Activated CD4-positive, alpha-beta T cell treated with anti-CD3 and anti-CD28 coated beads, Interleukin-10, Interleukin-2, amounts not matched to agents 100 ng/mL and 50 ng/mL, durations not matched to agents 16 hours and 8 hours (primary cell): ENCODE results near the gene EIF2AK3.
"Not testable (repeated sequence)": the region's sequence is repeated elsewhere in the genome, so short reads cannot be mapped to it uniquely, and the experiment has no call there.

Experiments used
- DNase-seq: peaks from one replicate; pipeline ENCODE4 v3.0.0-alpha.2; 2020

The EIF2AK3 gene

DNA sequence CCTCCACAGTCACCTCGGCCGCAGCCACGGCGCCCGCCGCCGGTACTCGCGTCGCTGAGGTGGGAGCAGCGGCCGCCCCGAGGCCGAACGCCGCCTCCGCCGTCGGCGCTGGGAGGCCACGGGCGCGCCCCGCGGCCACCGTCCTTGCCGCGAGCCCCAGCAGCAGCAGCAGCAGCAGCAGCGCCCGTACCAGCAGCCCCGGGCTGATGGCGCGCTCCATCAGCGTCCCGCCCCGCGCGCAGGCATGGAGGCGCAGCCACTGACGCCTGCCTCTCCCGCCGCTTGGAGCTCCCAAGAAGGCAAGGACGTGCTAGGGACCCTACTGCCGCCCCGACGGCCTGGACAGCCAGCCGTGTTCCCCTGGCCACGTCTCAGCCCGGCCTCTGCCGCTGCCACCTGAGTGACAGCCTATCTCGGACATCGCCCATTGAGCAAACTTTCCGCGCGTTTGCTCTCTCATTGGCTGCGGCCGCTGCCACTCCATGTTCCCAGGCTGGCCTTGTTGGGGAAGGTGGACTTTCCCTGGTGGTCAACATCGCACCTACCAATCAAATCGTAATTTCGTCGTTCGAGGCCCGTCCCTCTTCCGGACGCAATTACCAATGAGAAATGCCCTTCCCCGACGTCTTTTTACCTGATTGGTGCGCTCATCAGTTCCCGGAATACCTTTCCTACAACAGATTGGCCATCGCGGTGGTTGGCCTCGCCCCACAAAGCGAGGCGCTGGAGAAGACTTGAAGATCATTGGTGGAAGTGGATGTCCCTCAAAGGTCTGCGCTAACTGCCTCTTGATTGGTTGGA, at the start of gene EIF2AK3:
EIF2AK3 (minus strand) TSS at position 410 of the 801 bp plus-strand sequence; CDS start at position 220, 190 bp downstream.
- peak; percentile 99 for DNase-seq

DNA sequence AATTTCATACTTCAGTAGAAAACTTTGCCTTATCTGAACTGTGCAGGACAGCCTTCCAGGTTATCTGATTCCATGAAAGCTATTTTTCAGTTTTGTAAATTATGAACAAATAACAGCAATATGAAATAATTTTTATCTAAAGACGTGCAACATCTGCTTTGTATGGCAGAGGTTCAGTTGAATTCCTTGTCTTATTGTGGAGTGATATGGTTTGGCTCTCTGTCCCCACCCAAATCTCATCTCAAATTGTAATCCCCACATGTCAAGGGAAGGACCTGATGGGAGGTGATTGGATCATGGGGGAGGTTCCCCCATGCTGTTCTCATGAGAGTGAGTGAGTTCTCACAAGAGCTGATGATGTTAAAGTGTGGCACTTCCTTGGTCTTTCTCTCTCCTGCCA, 46.1 kb upstream of the EIF2AK3 start:
- DNase-seq: no peak

DNA sequence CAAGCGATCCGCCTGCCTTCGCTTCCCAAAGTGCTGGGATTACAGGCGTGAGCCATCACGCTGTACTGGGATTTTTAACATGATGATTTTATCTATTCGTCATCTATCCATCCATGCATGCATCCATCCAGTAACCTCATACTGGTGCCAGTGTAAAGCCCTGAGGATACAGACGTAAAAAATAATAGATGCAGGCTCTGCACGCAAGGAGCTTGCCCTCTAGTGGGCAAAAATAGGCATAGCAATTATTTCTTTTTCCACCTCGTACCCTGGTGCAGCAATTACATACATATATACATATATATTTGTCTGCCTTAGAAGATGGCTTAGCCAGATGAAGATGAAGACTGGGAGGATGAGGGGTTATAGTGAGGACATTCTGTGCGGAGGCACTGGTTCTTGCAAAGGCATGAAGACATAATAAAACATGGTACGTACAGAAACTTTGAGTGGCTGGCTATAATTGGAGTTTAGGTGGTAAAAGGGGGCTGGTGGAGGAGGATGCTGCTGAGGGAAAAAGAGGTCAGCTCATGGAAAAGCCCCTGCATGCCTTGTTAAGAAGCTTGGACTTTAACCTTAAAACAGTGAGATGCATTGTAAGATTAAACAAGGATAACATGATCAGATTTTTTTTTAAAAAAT, 44.6 kb upstream of the EIF2AK3 start:
- DNase-seq: peak; percentile 56

- peak; percentile 49 for DNase-seq
Measured at GRCh38 chr2:88669482-88670214, 42.4 kb upstream of the EIF2AK3 start.

DNA sequence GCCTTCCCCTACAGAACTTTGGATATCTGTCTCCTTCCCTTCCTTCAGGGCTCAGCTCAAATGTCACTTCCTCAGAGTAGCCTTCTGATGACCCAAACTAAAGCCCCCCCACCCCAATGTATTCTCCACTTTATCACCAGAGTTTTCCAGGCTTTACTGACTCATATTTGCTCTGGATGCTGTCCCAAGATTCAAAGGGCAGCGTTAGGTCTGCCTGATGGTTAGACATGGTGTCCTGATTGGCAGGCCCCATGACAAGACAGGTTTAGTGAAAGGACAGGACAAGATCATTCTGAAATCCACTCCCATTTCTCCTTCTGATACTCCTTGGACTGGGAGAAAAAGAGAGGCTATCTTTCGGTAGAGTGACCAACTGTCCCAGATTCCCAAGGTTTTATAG, 41.6 kb upstream of the EIF2AK3 start:
- DNase-seq: no peak

DNA sequence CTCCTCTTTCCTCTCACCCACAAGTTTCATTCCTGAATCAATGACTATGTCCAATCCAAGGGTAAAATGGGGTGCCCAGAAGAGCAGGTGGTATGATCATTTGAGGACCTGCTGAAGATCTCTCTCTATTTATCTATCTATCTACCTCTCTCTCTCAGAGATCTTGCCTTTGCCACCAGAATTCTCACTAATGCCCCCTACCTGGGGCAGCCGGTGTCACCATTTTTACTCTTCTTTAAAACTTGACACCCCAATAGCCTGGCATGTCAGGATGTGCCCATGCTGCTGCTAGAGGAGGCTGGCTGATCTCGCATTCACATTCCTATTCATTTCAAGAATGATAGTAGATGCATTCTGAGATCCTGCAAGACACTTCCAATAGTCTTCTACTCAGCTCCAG, 40.0 kb upstream of the EIF2AK3 start:
- DNase-seq: no peak

- DNase-seq: no peak
Measured at GRCh38 chr2:88666576-88666975, 39.3 kb upstream of the EIF2AK3 start.

GRCh38 chr2:88660622-88661021, 33.4 kb upstream of the EIF2AK3 start:
- DNase-seq: no peak

DNA sequence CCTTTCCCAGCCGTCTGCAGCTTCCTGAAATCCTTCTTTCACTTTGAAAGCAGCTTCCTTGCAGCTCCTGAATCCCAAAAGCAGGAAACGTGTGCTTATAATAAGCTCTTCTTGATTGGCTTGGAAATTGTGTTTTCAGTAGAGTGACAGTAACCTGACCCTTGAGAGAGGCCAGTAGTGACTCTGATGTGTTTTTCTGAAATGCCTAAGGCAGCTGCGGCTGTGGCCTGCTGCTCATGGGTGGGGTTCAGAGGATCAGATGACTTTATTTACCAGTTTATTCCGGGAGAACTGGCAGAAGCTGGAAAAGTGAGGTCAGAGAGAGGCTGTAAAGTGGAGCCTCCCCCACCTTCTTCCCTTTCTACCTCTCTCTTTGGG, 32.3 kb upstream of the EIF2AK3 start:
- DNase-seq: no peak

DNA sequence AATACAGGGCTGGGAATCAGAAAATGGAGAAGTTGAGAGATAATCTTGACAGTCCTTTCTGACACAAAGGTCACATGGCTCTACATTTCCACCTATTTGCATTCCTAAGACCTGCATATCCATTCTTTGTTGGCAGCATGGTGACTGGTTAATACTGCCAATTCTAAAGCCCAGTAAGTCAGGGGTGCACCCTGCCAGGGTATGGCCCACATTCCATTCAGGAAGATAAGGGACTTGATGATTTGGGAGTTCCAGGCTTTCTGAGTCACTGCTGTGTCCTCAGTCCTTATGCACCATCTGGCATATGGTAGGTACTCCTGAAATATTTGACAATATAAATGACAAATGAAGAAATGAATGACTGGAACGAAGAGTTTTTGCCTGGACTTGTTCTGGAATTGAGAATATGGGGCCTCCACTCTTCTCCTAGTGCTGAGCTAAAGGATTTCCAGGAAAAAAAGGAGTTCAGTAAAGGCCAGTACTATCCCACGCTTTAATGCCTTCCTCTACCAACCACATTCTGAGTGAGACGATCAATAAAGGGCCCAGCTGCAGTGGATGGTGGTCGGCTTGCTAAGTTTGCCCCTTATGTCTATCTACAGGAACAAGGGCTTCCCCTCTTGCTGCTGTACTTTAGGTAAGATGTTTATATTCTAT, 31.7 kb upstream of the EIF2AK3 start:
- DNase-seq: no peak

DNA sequence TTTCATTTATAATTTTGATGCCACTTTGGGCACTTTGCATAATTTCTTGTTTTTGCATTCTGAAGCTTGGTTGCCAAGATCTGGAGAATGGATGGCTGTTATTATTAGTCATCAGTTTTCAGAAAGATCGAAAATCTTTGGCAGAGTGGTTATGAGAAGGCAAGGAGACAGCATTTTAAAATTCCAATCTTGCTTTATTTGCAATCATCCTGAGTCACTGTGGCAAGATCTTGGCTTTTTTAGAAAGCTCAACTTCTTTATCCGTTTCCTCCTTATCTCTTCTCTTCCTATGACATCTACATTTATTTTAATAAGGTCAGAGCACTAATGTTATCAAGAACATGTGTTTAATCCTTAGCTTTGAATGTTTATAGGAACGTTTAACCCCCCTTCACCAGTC, 31.1 kb upstream of the EIF2AK3 start:
- no peak for DNase-seq

DNA sequence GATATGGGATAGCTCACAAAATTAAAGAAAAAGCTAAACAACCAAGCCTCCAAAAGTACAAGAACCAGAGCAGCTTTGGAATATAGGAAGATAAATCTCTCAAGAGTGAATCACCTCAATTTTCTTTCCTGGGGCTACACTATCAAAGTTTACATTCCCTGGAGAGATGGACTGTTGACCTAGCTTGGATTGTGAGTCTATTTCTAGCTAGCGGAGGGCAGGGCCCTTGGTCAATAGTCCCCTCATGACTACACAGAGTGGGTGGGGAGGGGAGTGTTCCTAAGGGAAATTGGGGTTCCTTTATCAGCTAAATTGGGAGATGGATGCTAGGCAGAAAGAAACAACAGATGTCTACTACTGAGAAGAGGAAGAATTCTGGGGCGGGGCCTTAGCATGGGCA, 29.9 kb upstream of the EIF2AK3 start:
- DNase-seq: no peak

- no peak for DNase-seq
Measured at GRCh38 chr2:88656690-88657089, 29.4 kb upstream of the EIF2AK3 start.

DNA sequence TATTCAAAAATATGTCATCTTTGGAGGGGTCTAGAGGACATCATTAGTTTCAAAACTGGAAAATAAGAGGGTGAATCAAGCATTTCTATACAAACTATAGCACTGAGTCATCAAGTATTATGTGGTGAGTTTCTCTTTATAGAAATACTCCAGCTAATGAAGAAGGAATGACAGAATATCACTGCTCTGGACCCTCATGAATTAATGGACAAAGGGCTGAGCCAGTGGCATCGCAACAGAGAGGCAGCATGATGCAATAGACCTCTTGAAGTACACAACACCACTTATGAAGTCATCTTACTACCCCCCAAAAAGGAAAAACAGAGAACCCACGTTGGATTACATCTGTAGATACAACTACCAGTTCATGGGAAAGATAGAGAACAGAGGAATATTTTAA, 27.4 kb upstream of the EIF2AK3 start:
- no peak for DNase-seq

- no peak for DNase-seq
Measured at GRCh38 chr2:88651646-88652045, 24.4 kb upstream of the EIF2AK3 start.

GRCh38 chr2:88645291-88645882, 18.1 kb upstream of the EIF2AK3 start:
- DNase-seq: not testable (repeated sequence)

GRCh38 chr2:88642278-88642677, 15.0 kb upstream of the EIF2AK3 start:
- DNase-seq: no peak

- DNase-seq: no peak
Measured at GRCh38 chr2:88641330-88641729, 14.1 kb upstream of the EIF2AK3 start.

- DNase-seq: peak; percentile 32
Measured at GRCh38 chr2:88639865-88640264, 12.6 kb upstream of the EIF2AK3 start.

GRCh38 chr2:88638743-88639142, 11.5 kb upstream of the EIF2AK3 start:
- DNase-seq: peak; percentile 77

GRCh38 chr2:88638123-88638650, 10.9 kb upstream of the EIF2AK3 start:
- no peak for DNase-seq

GRCh38 chr2:88637464-88637863, 10.2 kb upstream of the EIF2AK3 start:
- no peak for DNase-seq

GRCh38 chr2:88636026-88636425, 8.8 kb upstream of the EIF2AK3 start:
- DNase-seq: no peak
